K562 treated with DMSO at 1 percent for 12 hours (cell line): ENCODE results near the gene PNMA8B. TPM values are rescaled to one million over a fixed set of nuclear protein-coding genes. Genes with fewer than 3 reads are reported as not detected.

Experiments
- total RNA-seq: library from RNA; unstranded; fragments of 300-600 nt; gene quantifications from 2 replicates; pipeline ENCODE4 v1.2.3, GENCODE V29; 2022; ENCODE audit not compliant: insufficient read depth

The PNMA8B gene
- total RNA-seq: not detected in 2 replicates

GRCh38 chr19:46495786-46496099, at the start of gene PNMA8B:
Gene PNMA8B (minus strand): TSS chr19:46495867. CDS start chr19:46495465, 402 bp downstream.

GRCh38 chr19:46471116-46471733, 24.4 kb downstream of the PNMA8B start, which contains the start of gene PNMA8A:
Gene PNMA8A (minus strand): TSS chr19:46471563. CDS start chr19:46471035, 528 bp downstream.

Other genes with a start within 250 kb of the PNMA8B start
- gene HIF3A, start 198.8 kb downstream of the PNMA8B start, total RNA-seq: not detected in 2 replicates
- 63.6 and 77.2 TPM in 2 replicates for gene PPP5C, start 148.8 kb downstream of the PNMA8B start, total RNA-seq
- 5.4 and 7.9 TPM in 2 replicates for gene CCDC8, start 82.3 kb downstream of the PNMA8B start, total RNA-seq
- not detected in 2 replicates for gene PNMA8C, start 66.9 kb downstream of the PNMA8B start, total RNA-seq
- 7.3 and 18.4 TPM in 2 replicates for gene PNMA8A, start 24.3 kb downstream of the PNMA8B start, total RNA-seq
- 232 and 346 TPM in 2 replicates for gene CALM3, start 105.5 kb upstream of the PNMA8B start, total RNA-seq
- gene PTGIR, start 129.2 kb upstream of the PNMA8B start, total RNA-seq: not detected in 2 replicates
- not detected in 2 replicates for gene GNG8, start 140.3 kb upstream of the PNMA8B start, total RNA-seq
- gene DACT3, start 165.3 kb upstream of the PNMA8B start, total RNA-seq: 1.9 and 2.8 TPM in 2 replicates
- 41.6 and 57.2 TPM in 2 replicates for gene PRKD2, start 221.2 kb upstream of the PNMA8B start, total RNA-seq